Measurements from ENCODE around the gene TNFRSF19.

TNFRSF19 gene

DNA sequence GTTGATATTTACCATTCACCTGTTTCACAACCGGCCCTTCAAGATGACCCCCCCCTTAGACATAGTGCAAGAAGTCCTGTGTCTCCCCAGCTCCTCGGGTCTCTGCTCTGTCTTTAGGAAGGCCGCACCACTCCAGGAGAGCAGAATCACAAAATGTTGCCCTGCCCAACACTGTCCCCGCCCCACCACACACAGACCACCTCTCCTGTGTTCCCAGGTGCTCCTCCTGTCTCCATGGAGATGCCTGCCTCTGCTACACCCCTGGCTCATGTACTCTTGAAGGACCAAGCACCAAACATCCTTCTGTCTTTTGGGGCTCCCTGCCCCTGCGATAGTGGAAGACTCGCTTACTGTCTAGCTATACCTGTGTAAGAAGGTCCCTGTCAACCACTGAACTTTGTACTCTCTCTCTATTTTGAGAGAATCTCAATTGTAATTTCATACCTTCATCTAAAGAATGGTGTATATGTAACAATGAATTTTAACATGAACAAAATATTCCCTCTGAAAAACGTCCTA is 9.6 kb upstream of the TNFRSF19 start:
- H3K4me1 ChIP-seq (ENCODE audit: control insufficient read depth, insufficient read depth, low read depth, low read length): peaks cover 2% of the 10 kb centered on the region
- H3K14ac ChIP-seq (ENCODE audit: low read length in 2 of 2): no peak overlapping the region
- no peak overlapping the region for H3K9ac ChIP-seq (ENCODE audit: low read length)
- no peak overlapping the region for H2BK5ac ChIP-seq (ENCODE audit: low read depth, low read length, poor library complexity, severe bottlenecking)
- no peak overlapping the region for H2AK5ac ChIP-seq (ENCODE audit: low read length, severe bottlenecking)
- no peak overlapping the region for H2BK120ac ChIP-seq (ENCODE audit: low read depth, low read length)
- H3K4me3 ChIP-seq (ENCODE audit: insufficient read depth in 1 of 2, low read depth in 1 of 2, low read length in 2 of 2): no peak overlapping the region
- no peak overlapping the region for H3K4ac ChIP-seq (ENCODE audit: low read depth in 1 of 2, low read length in 2 of 2)
- no peaks in the 10 kb centered on the region for H3K9me3 ChIP-seq (ENCODE audit: control insufficient read depth, low read length)
- H3K18ac ChIP-seq (ENCODE audit: low read depth in 1 of 2, low read length in 2 of 2): no peak overlapping the region
- no peak overlapping the region for H2AFZ ChIP-seq (ENCODE audit: low read depth, low read length)
- H3K23ac ChIP-seq (ENCODE audit: low read length in 2 of 2): no peak overlapping the region
- no peak overlapping the region for H2BK15ac ChIP-seq (ENCODE audit: low read depth, poor library complexity, severe bottlenecking)
- H2BK12ac ChIP-seq (ENCODE audit: low read length in 2 of 2): peak overlapping the region in 1 of 2 experiments; percentile 15
- no peak for DNase-seq
- no peak overlapping the region for H3K27ac ChIP-seq (ENCODE audit: low read length, poor library complexity, severe bottlenecking)
- WGBS: 97% methylated on average over 6 of the region's 7 CpGs
- no peaks in the 10 kb centered on the region for H3K36me3 ChIP-seq (ENCODE audit: control insufficient read depth in 1 of 2, insufficient read depth in 2 of 2, low read depth in 1 of 2, low read length in 2 of 2)
- no peak overlapping the region for H4K8ac ChIP-seq (ENCODE audit: low read length)
- H3K79me1 ChIP-seq (replicated peaks; ENCODE audit: low read length, poor library complexity, severe bottlenecking): no peaks in the 10 kb centered on the region
- H3K27me3 ChIP-seq (ENCODE audit: control insufficient read depth in 1 of 2, insufficient read depth in 1 of 2, low read length in 2 of 2): no peaks in the 10 kb centered on the region
- H4K91ac ChIP-seq (ENCODE audit: low read length): no peak overlapping the region
- H3K4me2 ChIP-seq (ENCODE audit: low read length, poor library complexity, severe bottlenecking): no peak overlapping the region

DNA sequence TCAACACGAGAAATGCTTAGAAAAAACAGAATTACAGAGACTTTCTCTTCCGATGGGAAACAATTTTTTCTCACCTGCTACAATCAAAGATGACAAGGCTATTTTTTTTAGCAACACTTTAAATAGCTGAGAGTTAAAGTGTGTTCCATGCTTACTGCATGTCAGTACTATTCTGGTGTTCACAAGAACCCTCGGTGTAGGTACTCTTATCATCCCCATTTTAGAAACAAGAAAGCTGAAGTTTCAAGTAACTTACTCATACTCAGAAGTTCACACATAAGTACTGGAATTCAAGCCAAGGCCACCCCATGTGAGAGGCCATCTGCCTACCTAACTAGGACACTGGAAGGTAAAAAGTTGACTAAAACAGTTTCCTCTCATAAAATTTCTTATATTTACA is 9.0 kb upstream of the TNFRSF19 start:
- no peak overlapping the region for H3K27ac ChIP-seq (ENCODE audit: low read length, poor library complexity, severe bottlenecking)

DNA sequence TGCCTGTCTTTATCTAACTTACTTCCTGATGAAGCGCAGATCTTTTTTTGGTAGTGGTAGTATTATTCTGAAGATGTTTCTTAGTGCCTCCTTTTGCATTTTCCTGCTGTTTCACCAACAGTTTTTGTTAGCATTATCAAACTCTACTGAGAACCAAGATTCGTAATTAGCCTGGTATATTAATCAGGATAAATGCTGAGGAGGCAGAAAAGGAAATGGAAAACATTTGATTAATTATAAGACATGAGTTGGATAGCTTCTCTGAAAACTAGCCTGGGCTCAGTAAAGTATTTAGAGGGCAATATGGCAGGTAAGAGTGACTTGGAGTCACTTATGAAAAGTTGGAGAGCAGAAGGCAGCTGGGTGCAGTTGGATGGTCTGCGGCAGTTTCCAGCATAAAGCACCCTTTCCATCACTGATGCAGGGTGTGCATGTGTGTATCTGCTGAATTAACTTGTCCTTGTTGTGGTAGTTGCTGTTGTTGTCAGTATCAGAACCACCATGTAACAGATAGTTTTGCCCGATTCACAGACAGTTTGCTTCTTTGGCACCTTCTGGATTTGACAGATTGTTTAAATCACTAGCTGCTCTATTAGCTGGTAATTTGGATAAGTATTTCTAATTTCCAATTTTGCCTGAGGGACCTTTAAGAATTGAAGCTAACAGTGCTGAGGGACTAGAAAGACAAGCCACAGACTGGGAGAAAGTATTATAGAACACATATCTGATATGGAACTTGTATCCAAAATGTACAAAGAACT is 6.9 kb upstream of the TNFRSF19 start:
- Histone ChIP-seq H3K79me1 (replicated peaks; ENCODE audit: low read length, poor library complexity, severe bottlenecking) (no peaks in the 10 kb centered on the region), H3K9ac (ENCODE audit: low read length) (no peak overlapping the region), H2BK15ac (ENCODE audit: low read depth, poor library complexity, severe bottlenecking) (no peak overlapping the region), H4K8ac (ENCODE audit: low read length) (no peak overlapping the region), H3K4me3 (ENCODE audit: insufficient read depth in 1 of 2, low read depth in 1 of 2, low read length in 2 of 2) (no peak overlapping the region), H3K36me3 (ENCODE audit: control insufficient read depth in 1 of 2, insufficient read depth in 2 of 2, low read depth in 1 of 2, low read length in 2 of 2) (no peaks in the 10 kb centered on the region), H3K27me3 (ENCODE audit: control insufficient read depth in 1 of 2, insufficient read depth in 1 of 2, low read length in 2 of 2) (peaks cover 0 to 15% of the 10 kb centered on the region in 2 experiments), H3K27ac (ENCODE audit: low read length, poor library complexity, severe bottlenecking) (no peak overlapping the region), H3K4ac (ENCODE audit: low read depth in 1 of 2, low read length in 2 of 2) (no peak overlapping the region), H2BK5ac (ENCODE audit: low read depth, low read length, poor library complexity, severe bottlenecking) (no peak overlapping the region), H2AFZ (ENCODE audit: low read depth, low read length) (no peak overlapping the region), H2AK5ac (ENCODE audit: low read length, severe bottlenecking) (no peak overlapping the region), H3K9me3 (ENCODE audit: control insufficient read depth, low read length) (no peaks in the 10 kb centered on the region), H3K14ac (ENCODE audit: low read length in 2 of 2) (no peak overlapping the region), H3K4me2 (ENCODE audit: low read length, poor library complexity, severe bottlenecking) (peak overlapping the region; percentile 5), H4K91ac (ENCODE audit: low read length) (no peak overlapping the region), H3K23ac (ENCODE audit: low read length in 2 of 2) (no peak overlapping the region), H3K18ac (ENCODE audit: low read depth in 1 of 2, low read length in 2 of 2) (no peak overlapping the region), H3K4me1 (ENCODE audit: control insufficient read depth, insufficient read depth, low read depth, low read length) (peaks cover 2% of the 10 kb centered on the region), H2BK12ac (ENCODE audit: low read length in 2 of 2) (no peak overlapping the region), H2BK120ac (ENCODE audit: low read depth, low read length) (no peak overlapping the region)
- WGBS: 100% methylated on average over 4 of the region's 4 CpGs
- DNase-seq: no peak

More for the DNA sequence above, 9.0 kb upstream of the TNFRSF19 start:
- Histone ChIP-seq H2AFZ (ENCODE audit: low read depth, low read length) (no peak overlapping the region), H3K23ac (ENCODE audit: low read length in 2 of 2) (no peak overlapping the region), H3K4me3 (ENCODE audit: insufficient read depth in 1 of 2, low read depth in 1 of 2, low read length in 2 of 2) (no peak overlapping the region), H3K79me1 (replicated peaks; ENCODE audit: low read length, poor library complexity, severe bottlenecking) (no peaks in the 10 kb centered on the region), H4K91ac (ENCODE audit: low read length) (no peak overlapping the region), H2BK5ac (ENCODE audit: low read depth, low read length, poor library complexity, severe bottlenecking) (no peak overlapping the region), H2BK120ac (ENCODE audit: low read depth, low read length) (no peak overlapping the region), H3K18ac (ENCODE audit: low read depth in 1 of 2, low read length in 2 of 2) (no peak overlapping the region), H3K4me2 (ENCODE audit: low read length, poor library complexity, severe bottlenecking) (no peak overlapping the region), H3K36me3 (ENCODE audit: control insufficient read depth in 1 of 2, insufficient read depth in 2 of 2, low read depth in 1 of 2, low read length in 2 of 2) (no peaks in the 10 kb centered on the region), H2AK5ac (ENCODE audit: low read length, severe bottlenecking) (no peak overlapping the region), H3K4me1 (ENCODE audit: control insufficient read depth, insufficient read depth, low read depth, low read length) (peaks cover 2% of the 10 kb centered on the region), H3K27me3 (ENCODE audit: control insufficient read depth in 1 of 2, insufficient read depth in 1 of 2, low read length in 2 of 2) (peaks cover 0 to 5% of the 10 kb centered on the region in 2 experiments), H3K9ac (ENCODE audit: low read length) (no peak overlapping the region), H4K8ac (ENCODE audit: low read length) (no peak overlapping the region), H3K9me3 (ENCODE audit: control insufficient read depth, low read length) (no peaks in the 10 kb centered on the region), H3K14ac (ENCODE audit: low read length in 2 of 2) (no peak overlapping the region), H2BK12ac (ENCODE audit: low read length in 2 of 2) (no peak overlapping the region), H2BK15ac (ENCODE audit: low read depth, poor library complexity, severe bottlenecking) (no peak overlapping the region), H3K4ac (ENCODE audit: low read depth in 1 of 2, low read length in 2 of 2) (no peak overlapping the region)
- DNase-seq: no peak
- WGBS: 97% methylated on average over 3 of the region's 3 CpGs

DNA sequence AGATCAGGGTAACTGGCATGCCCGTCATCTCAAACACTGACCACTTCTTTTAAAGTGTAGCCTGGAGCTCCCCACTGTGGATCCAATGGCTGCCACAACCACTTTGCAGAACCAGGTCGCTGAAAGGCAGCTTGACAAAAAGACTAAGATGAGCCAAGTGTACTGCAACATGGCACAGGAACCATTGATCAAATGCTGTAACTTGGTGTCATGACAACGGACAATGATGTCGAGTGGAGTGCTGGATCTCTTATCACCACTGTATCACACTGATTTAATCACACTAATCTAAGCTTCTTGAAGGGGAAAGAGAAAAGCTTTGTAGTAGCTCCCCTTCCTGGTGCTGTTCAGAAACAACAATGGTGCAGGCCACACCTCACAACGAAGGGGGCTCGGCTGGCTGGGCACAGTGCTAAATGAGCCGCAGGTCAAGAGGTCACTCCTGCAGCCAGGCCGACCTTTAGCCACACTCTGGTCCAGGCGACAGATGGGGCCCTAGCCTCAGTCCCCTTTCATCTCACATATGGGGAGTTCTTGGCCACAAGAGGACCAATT is 2.2 kb upstream of the TNFRSF19 start:
- Histone ChIP-seq H3K14ac (ENCODE audit: low read length in 2 of 2) (no peak overlapping the region), H3K4ac (ENCODE audit: low read depth in 1 of 2, low read length in 2 of 2) (no peak overlapping the region), H2AK5ac (ENCODE audit: low read length, severe bottlenecking) (no peak overlapping the region), H3K23ac (ENCODE audit: low read length in 2 of 2) (no peak overlapping the region), H3K9me3 (ENCODE audit: control insufficient read depth, low read length) (no peaks in the 10 kb centered on the region), H4K8ac (ENCODE audit: low read length) (no peak overlapping the region), H3K27me3 (ENCODE audit: control insufficient read depth in 1 of 2, insufficient read depth in 1 of 2, low read length in 2 of 2) (peaks cover 0 to 27% of the 10 kb centered on the region in 2 experiments), H3K4me2 (ENCODE audit: low read length, poor library complexity, severe bottlenecking) (no peak overlapping the region), H3K4me3 (ENCODE audit: insufficient read depth in 1 of 2, low read depth in 1 of 2, low read length in 2 of 2) (no peak overlapping the region), H2AFZ (ENCODE audit: low read depth, low read length) (no peak overlapping the region), H2BK12ac (ENCODE audit: low read length in 2 of 2) (no peak overlapping the region), H3K36me3 (ENCODE audit: control insufficient read depth in 1 of 2, insufficient read depth in 2 of 2, low read depth in 1 of 2, low read length in 2 of 2) (no peaks in the 10 kb centered on the region), H2BK5ac (ENCODE audit: low read depth, low read length, poor library complexity, severe bottlenecking) (no peak overlapping the region), H4K91ac (ENCODE audit: low read length) (no peak overlapping the region), H3K18ac (ENCODE audit: low read depth in 1 of 2, low read length in 2 of 2) (no peak overlapping the region), H3K27ac (ENCODE audit: low read length, poor library complexity, severe bottlenecking) (no peak overlapping the region), H3K79me1 (replicated peaks; ENCODE audit: low read length, poor library complexity, severe bottlenecking) (no peaks in the 10 kb centered on the region), H2BK120ac (ENCODE audit: low read depth, low read length) (no peak overlapping the region), H3K9ac (ENCODE audit: low read length) (no peak overlapping the region), H2BK15ac (ENCODE audit: low read depth, poor library complexity, severe bottlenecking) (no peak overlapping the region), H3K4me1 (ENCODE audit: control insufficient read depth, insufficient read depth, low read depth, low read length) (peaks cover 2% of the 10 kb centered on the region)
- no peak for DNase-seq
- WGBS: 41% methylated on average over 9 of the region's 9 CpGs

Measured in mesenchymal stem cell (in vitro differentiated cells and primary cell).